Measurements from ENCODE around the gene CEP112. TPM values are rescaled to one million over a fixed set of nuclear protein-coding genes. Genes with fewer than 3 reads are reported as not detected.

Gene CEP112
- total and polyA plus RNA-seq, 2 donors (not counting 3 experiments of a cell fraction or from before 2014, with no cell fraction given), result 1.5 to 25.3 TPM

DNA sequence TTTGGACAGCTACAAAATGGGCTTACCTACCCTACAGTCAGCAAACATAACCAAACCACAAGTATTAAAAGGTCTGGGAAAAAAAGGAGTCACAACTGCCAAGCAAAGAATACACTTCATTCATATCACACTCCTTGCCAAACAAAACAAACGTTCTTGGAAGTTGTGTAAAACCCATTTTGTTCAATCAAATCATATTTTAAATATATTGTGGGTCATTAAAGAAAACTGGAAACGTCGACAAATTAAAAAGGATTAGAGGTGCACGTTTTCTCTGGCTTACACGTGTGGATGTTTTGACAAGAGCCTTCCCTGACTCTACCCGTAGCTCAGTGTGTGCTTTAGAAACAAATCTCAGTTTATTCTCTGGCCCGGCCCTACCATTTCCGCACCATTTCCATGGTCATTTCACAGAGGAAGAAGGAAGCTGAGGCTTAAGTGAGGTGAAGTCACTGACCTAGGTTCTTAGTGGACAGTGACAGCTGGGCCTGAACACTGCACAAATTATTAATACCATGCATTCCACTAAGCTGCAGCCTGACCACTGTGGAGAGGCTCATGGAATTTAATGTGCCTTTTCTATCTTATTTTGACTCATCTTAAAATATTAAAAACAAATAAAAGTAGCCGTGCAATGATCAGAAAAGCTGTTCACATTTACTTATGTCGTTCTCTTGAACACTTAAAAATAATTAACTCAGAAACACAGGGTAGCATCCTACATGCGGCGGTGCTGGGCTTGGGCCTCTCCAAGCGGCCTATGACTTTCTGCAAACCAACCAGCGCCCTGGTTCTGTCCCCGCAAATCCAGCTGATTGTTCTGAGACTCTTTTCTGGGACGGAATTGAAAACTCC lies 968 bp downstream of the CEP112 start:
- H4K20me1 ChIP-seq (replicated peaks; ENCODE audit: control insufficient read depth, extremely low read depth, insufficient read depth, low read length), result no peaks in the 10 kb centered on the region
- DNase-seq (ENCODE audit: low read depth, low spot score) (peak; percentile 75), FAIRE-seq (peak; percentile 89)
- H3K9me1 ChIP-seq (replicated peaks; ENCODE audit: control insufficient read depth, extremely low read depth, insufficient read depth, low read length), result no peaks in the 10 kb centered on the region
- H2AFZ ChIP-seq (ENCODE audit: low read depth, low read length), result peak overlapping the region; percentile 93
- H3K4me3 ChIP-seq (replicated peaks in 1 of 3; ENCODE audit: insufficient read depth in 1 of 3, low read depth in 1 of 3, low read length in 3 of 3), result peak overlapping the region; percentile 76 to 92 (median 82)
- dilution Hi-C loops (cut with MboI; ENCODE audit: extremely low pct_ligation_motif_present, low sequenced_read_pairs), result no loop called here
- POLR2A ChIA-PET, result no interaction called here
- CTCF ChIA-PET, result interaction anchor here (0.9 to 1.5 kb wide), 4 partner anchors 10 to 959 kb away, joined by 3 to 6 read pairs (median 5); no protein-coding TSS in a partner anchor
- peaks cover 22% of the 10 kb centered on the region for H3K4me1 ChIP-seq (ENCODE audit: control insufficient read depth, extremely low read depth, insufficient read depth, low read length)
- TF ChIP-seq MAX (IDR thresholded peaks at IDR 0.05; ENCODE audit: insufficient read depth, insufficient read length) (no peak), JUN (IDR thresholded peaks at IDR 0.05; ENCODE audit: borderline replicate concordance, insufficient read depth, insufficient read length, low read depth) (no peak), MYC (IDR thresholded peaks at IDR 0.05; ENCODE audit: low read depth, low read length) (no peak)
- H3K79me2 ChIP-seq (ENCODE audit: control insufficient read depth, insufficient read depth, low read length), result peaks cover 3% of the 10 kb centered on the region
- intact Hi-C loops (cut with micrococcal nuclease), result loop anchor here (5.0 kb wide), 1 partner anchor 111 kb away; the partner anchor contains the start of gene PRKCA
- H3K9me3 ChIP-seq (replicated peaks; ENCODE audit: control insufficient read depth, insufficient read depth, low read length), result no peaks in the 10 kb centered on the region
- H3K36me3 ChIP-seq (ENCODE audit: control insufficient read depth in 2 of 2, extremely low read depth in 1 of 2, insufficient read depth in 2 of 2, low read length in 2 of 2), result no peaks in the 10 kb centered on the region
- BruUV-seq (replicated peaks), result no TSS peak
- peak overlapping the region; percentile 82 for H3K9ac ChIP-seq (replicated peaks; ENCODE audit: extremely low read depth, insufficient read depth, low read length)
- peak overlapping the region; percentile 50 for H3K27ac ChIP-seq (ENCODE audit: insufficient read depth, low read depth, low read length)
- H3K27me3 ChIP-seq (ENCODE audit: control insufficient read depth in 2 of 2, insufficient read depth in 2 of 2, low read length in 2 of 2), result no peaks in the 10 kb centered on the region
- peak overlapping the region; percentile 92 for H3K4me2 ChIP-seq (ENCODE audit: insufficient read depth, low read length)

- BruUV-seq (replicated peaks), result no TSS peak
- Histone ChIP-seq H3K27me3 (ENCODE audit: control insufficient read depth in 2 of 2, insufficient read depth in 2 of 2, low read length in 2 of 2) (no peaks in the 10 kb centered on the region), H3K9ac (replicated peaks; ENCODE audit: extremely low read depth, insufficient read depth, low read length) (no peak overlapping the region), H3K36me3 (ENCODE audit: control insufficient read depth in 2 of 2, extremely low read depth in 1 of 2, insufficient read depth in 2 of 2, low read length in 2 of 2) (no peaks in the 10 kb centered on the region), H2AFZ (ENCODE audit: low read depth, low read length) (no peak overlapping the region), H4K20me1 (replicated peaks; ENCODE audit: control insufficient read depth, extremely low read depth, insufficient read depth, low read length) (no peaks in the 10 kb centered on the region), H3K9me1 (replicated peaks; ENCODE audit: control insufficient read depth, extremely low read depth, insufficient read depth, low read length) (no peaks in the 10 kb centered on the region), H3K4me1 (ENCODE audit: control insufficient read depth, extremely low read depth, insufficient read depth, low read length) (peaks cover 22% of the 10 kb centered on the region), H3K9me3 (replicated peaks; ENCODE audit: control insufficient read depth, insufficient read depth, low read length) (no peaks in the 10 kb centered on the region), H3K27ac (ENCODE audit: insufficient read depth, low read depth, low read length) (no peak overlapping the region), H3K79me2 (ENCODE audit: control insufficient read depth, insufficient read depth, low read length) (peaks cover 3% of the 10 kb centered on the region), H3K4me3 (replicated peaks in 1 of 3; ENCODE audit: insufficient read depth in 1 of 3, low read depth in 1 of 3, low read length in 3 of 3) (no peak overlapping the region), H3K4me2 (ENCODE audit: insufficient read depth, low read length) (no peak overlapping the region)
- dilution Hi-C loops (cut with MboI; ENCODE audit: extremely low pct_ligation_motif_present, low sequenced_read_pairs), result no loop called here
- POLR2A ChIA-PET, result no interaction called here
- FAIRE-seq (no peak), DNase-seq (ENCODE audit: low read depth, low spot score) (no peak)
- TF ChIP-seq POLR2AphosphoS5 (IDR thresholded peaks at IDR 0.05; ENCODE audit: insufficient read depth, low read depth, low read length), result no peak
- TF ChIP-seq MYC (IDR thresholded peaks at IDR 0.05; ENCODE audit: low read depth, low read length), result no peak
- no peak for TF ChIP-seq POLR2A (IDR thresholded peaks at IDR 0.05; ENCODE audit: low read depth, low read length)
- TF ChIP-seq MAX (IDR thresholded peaks at IDR 0.05; ENCODE audit: insufficient read depth, insufficient read length), result no peak
- TF ChIP-seq FOS (IDR thresholded peaks at IDR 0.05; ENCODE audit: borderline replicate concordance, insufficient read depth, low read length), result no peak
- no peak for TF ChIP-seq GATA2 (IDR thresholded peaks at IDR 0.05; ENCODE audit: insufficient read depth, insufficient read length, low read depth, low read length)
- TF ChIP-seq JUN (IDR thresholded peaks at IDR 0.05; ENCODE audit: borderline replicate concordance, insufficient read depth, insufficient read length, low read depth), result peak; percentile 20
- CTCF ChIA-PET, result interaction anchor here (1.2 kb wide), 1 partner anchor 11 kb away, joined by 3 read pairs; no protein-coding TSS in a partner anchor
- intact Hi-C loops (cut with micrococcal nuclease), result no loop called here
These were observed 4.2 kb downstream of the CEP112 start for GRCh38 chr17:66187718-66188117.

Data from endothelial cell of umbilical vein (primary cell).